ENCODE results near the gene SSTR4. TPM values are rescaled to one million over a fixed set of nuclear protein-coding genes. Genes with fewer than 3 reads are reported as not detected.

The SSTR4 gene
- total and polyA plus RNA-seq, 9 of the 15 experiments (the other 6 are each of a cell fraction or from before 2014, with no cell fraction given), result not detected

DNA sequence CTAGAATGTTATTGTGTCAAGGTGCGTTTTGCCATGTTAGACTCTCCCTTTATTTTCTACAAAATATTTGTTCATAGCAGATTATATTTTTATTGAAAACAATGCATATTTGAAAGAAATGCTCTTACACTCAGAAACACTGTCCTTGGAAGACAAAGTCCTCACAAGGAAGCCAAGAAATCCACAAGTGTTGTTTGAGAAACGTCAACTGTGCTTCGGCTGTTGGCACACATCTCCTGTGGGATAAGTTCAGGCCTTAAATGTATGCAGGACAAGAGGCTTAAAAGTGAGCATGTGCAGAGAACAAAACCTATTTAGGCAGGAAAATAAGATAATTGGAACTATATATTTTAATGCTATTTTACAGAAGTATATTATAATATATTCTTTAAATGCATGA is 23.9 kb downstream of the SSTR4 start:
- H3K27ac ChIP-seq (ENCODE audit: extremely low read depth, low read depth, low read length), result no peak overlapping the region
- CTCF ChIA-PET (ENCODE audit: low intra/inter-chr PET ratio), result no interaction called here
- H3K4me2 ChIP-seq (ENCODE audit: insufficient read depth, low read length), result no peak overlapping the region
- in situ Hi-C loops (cut with MboI) (loop anchor here (10.0 kb wide), 1 partner anchor 286 kb away; no protein-coding TSS in a partner anchor), intact Hi-C loops (cut with micrococcal nuclease) (loop anchor here (10.0 kb wide), 1 partner anchor 286 kb away; no protein-coding TSS in a partner anchor)
- POLR2A ChIA-PET, result no interaction called here
- no peaks in the 10 kb centered on the region for H3K79me2 ChIP-seq (ENCODE audit: control insufficient read depth, insufficient read depth, low read length)
- BruUV-seq (replicated peaks), result no TSS peak
- no peak overlapping the region for H3K4me3 ChIP-seq
- peaks cover 0 to 24% of the 10 kb centered on the region in 2 experiments; a peak in 2 of 5 replicates for H3K4me1 ChIP-seq (replicated peaks in 1 of 2; ENCODE audit: control insufficient read depth in 2 of 2, insufficient read depth in 2 of 2, low read length in 2 of 2)
- H2AFZ ChIP-seq (ENCODE audit: low read depth, low read length), result no peak overlapping the region
- no peaks in the 10 kb centered on the region for H3K9me3 ChIP-seq (replicated peaks; ENCODE audit: control insufficient read depth, insufficient read depth, low read depth, low read length)
- 94% methylated on average over 3 of the region's 3 CpGs for WGBS (ENCODE audit: insufficient coverage, low coverage, missing lambda C conversion rate)
- ATAC-seq (no peak), FAIRE-seq (no peak), DNase-seq (ENCODE audit: extremely low read depth in 1 of 4, low spot score in 3 of 4) (no peak)
- no peaks in the 10 kb centered on the region for H4K20me1 ChIP-seq (replicated peaks; ENCODE audit: control insufficient read depth, insufficient read depth, low read length)
- H3K27me3 ChIP-seq (ENCODE audit: control insufficient read depth in 2 of 2, insufficient read depth in 2 of 2, low read length in 2 of 2), result no peaks in the 10 kb centered on the region
- no peak overlapping the region for H3K9ac ChIP-seq (ENCODE audit: insufficient read depth in 1 of 2, low read depth in 2 of 2, low read length in 2 of 2)
- H3K36me3 ChIP-seq (ENCODE audit: control insufficient read depth, insufficient read depth, low read length), result no peaks in the 10 kb centered on the region
- H3K9me1 ChIP-seq (ENCODE audit: control insufficient read depth, insufficient read depth, low read length), result no peaks in the 10 kb centered on the region
- TF ChIP-seq, protein P1, sequence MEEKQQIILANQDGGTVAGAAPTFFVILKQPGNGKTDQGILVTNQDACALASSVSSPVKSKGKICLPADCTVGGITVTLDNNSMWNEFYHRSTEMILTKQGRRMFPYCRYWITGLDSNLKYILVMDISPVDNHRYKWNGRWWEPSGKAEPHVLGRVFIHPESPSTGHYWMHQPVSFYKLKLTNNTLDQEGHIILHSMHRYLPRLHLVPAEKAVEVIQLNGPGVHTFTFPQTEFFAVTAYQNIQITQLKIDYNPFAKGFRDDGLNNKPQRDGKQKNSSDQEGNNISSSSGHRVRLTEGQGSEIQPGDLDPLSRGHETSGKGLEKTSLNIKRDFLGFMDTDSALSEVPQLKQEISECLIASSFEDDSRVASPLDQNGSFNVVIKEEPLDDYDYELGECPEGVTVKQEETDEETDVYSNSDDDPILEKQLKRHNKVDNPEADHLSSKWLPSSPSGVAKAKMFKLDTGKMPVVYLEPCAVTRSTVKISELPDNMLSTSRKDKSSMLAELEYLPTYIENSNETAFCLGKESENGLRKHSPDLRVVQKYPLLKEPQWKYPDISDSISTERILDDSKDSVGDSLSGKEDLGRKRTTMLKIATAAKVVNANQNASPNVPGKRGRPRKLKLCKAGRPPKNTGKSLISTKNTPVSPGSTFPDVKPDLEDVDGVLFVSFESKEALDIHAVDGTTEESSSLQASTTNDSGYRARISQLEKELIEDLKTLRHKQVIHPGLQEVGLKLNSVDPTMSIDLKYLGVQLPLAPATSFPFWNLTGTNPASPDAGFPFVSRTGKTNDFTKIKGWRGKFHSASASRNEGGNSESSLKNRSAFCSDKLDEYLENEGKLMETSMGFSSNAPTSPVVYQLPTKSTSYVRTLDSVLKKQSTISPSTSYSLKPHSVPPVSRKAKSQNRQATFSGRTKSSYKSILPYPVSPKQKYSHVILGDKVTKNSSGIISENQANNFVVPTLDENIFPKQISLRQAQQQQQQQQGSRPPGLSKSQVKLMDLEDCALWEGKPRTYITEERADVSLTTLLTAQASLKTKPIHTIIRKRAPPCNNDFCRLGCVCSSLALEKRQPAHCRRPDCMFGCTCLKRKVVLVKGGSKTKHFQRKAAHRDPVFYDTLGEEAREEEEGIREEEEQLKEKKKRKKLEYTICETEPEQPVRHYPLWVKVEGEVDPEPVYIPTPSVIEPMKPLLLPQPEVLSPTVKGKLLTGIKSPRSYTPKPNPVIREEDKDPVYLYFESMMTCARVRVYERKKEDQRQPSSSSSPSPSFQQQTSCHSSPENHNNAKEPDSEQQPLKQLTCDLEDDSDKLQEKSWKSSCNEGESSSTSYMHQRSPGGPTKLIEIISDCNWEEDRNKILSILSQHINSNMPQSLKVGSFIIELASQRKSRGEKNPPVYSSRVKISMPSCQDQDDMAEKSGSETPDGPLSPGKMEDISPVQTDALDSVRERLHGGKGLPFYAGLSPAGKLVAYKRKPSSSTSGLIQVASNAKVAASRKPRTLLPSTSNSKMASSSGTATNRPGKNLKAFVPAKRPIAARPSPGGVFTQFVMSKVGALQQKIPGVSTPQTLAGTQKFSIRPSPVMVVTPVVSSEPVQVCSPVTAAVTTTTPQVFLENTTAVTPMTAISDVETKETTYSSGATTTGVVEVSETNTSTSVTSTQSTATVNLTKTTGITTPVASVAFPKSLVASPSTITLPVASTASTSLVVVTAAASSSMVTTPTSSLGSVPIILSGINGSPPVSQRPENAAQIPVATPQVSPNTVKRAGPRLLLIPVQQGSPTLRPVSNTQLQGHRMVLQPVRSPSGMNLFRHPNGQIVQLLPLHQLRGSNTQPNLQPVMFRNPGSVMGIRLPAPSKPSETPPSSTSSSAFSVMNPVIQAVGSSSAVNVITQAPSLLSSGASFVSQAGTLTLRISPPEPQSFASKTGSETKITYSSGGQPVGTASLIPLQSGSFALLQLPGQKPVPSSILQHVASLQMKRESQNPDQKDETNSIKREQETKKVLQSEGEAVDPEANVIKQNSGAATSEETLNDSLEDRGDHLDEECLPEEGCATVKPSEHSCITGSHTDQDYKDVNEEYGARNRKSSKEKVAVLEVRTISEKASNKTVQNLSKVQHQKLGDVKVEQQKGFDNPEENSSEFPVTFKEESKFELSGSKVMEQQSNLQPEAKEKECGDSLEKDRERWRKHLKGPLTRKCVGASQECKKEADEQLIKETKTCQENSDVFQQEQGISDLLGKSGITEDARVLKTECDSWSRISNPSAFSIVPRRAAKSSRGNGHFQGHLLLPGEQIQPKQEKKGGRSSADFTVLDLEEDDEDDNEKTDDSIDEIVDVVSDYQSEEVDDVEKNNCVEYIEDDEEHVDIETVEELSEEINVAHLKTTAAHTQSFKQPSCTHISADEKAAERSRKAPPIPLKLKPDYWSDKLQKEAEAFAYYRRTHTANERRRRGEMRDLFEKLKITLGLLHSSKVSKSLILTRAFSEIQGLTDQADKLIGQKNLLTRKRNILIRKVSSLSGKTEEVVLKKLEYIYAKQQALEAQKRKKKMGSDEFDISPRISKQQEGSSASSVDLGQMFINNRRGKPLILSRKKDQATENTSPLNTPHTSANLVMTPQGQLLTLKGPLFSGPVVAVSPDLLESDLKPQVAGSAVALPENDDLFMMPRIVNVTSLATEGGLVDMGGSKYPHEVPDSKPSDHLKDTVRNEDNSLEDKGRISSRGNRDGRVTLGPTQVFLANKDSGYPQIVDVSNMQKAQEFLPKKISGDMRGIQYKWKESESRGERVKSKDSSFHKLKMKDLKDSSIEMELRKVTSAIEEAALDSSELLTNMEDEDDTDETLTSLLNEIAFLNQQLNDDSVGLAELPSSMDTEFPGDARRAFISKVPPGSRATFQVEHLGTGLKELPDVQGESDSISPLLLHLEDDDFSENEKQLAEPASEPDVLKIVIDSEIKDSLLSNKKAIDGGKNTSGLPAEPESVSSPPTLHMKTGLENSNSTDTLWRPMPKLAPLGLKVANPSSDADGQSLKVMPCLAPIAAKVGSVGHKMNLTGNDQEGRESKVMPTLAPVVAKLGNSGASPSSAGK (IDR thresholded peaks at IDR 0.05), result no peak
- TF ChIP-seq CREM (IDR thresholded peaks at IDR 0.05; ENCODE audit: low read depth) (no peak), HOXB6 (CRISPR knock-in tag; IDR thresholded peaks at IDR 0.05; ENCODE audit: borderline replicate concordance) (no peak), ATF7 (IDR thresholded peaks at IDR 0.05) (no peak), CHCHD3 (CRISPR knock-in tag; IDR thresholded peaks at IDR 0.05) (no peak), PRMT5 (CRISPR knock-in tag; IDR thresholded peaks at IDR 0.05) (no peak), ADNP (tag; IDR thresholded peaks at IDR 0.05) (no peak)
- TF ChIP-seq, protein P2, sequence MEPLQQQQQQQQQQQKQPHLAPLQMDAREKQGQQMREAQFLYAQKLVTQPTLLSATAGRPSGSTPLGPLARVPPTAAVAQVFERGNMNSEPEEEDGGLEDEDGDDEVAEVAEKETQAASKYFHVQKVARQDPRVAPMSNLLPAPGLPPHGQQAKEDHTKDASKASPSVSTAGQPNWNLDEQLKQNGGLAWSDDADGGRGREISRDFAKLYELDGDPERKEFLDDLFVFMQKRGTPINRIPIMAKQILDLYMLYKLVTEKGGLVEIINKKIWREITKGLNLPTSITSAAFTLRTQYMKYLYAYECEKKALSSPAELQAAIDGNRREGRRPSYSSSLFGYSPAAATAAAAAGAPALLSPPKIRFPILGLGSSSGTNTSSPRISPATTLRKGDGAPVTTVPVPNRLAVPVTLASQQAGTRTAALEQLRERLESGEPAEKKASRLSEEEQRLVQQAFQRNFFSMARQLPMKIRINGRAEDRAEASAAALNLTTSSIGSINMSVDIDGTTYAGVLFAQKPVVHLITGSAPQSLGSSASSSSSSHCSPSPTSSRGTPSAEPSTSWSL (CRISPR knock-in tag; IDR thresholded peaks at IDR 0.05; ENCODE audit: borderline replicate concordance), result no peak
